Measurements from ENCODE around the gene C2CD2.

Gene C2CD2

GRCh38 chr21:41835711-41836154, 118.1 kb downstream of the C2CD2 start:
- H3K4me3 ChIP-seq (ENCODE audit: low read length) = no peak overlapping the region
- TF ChIP-seq CTCF (IDR thresholded peaks at IDR 0.05; ENCODE audit: insufficient read depth, low read depth, low read length, missing control alignments) = no peak
- no peak for DNase-seq (ENCODE audit: low read depth)
